HuH-7.5 (cell line): ENCODE data around the gene METRN.
A peak's percentile ranks its signal among the peaks of the same experiment; 100 is the strongest.

Experiments
- DNase-seq: peaks from one replicate; pipeline ENCODE4 v3.0.0; 2011; ENCODE audit warnings: low spot score

The METRN gene

GRCh38 chr16:723695-724094, 8.8 kb downstream of the METRN start:
- no peak for DNase-seq

- no peak for DNase-seq
Measured at GRCh38 chr16:724188-725040, 9.5 kb downstream of the METRN start.

- no peak for DNase-seq
Measured at GRCh38 chr16:725041-725376, 10.1 kb downstream of the METRN start.

- no peak for DNase-seq
Measured at GRCh38 chr16:725463-726187, 10.7 kb downstream of the METRN start.

GRCh38 chr16:726188-726437, 11.2 kb downstream of the METRN start:
- no peak for DNase-seq

GRCh38 chr16:726438-727290, 11.7 kb downstream of the METRN start, which contains the start of the genes CCDC78 and HAGHL:
Gene CCDC78, minus strand, starts transcription at chr16:726443. Its CDS starts 76 bp downstream, at chr16:726367.
Gene HAGHL, plus strand, starts transcription at chr16:727106. Its CDS starts 404 bp downstream, at chr16:727510.
- DNase-seq, result peak; percentile 81

GRCh38 chr16:727291-727977, 12.5 kb downstream of the METRN start:
- no peak for DNase-seq

GRCh38 chr16:728131-728889, 13.4 kb downstream of the METRN start:
- DNase-seq, result peak; percentile 81

- no peak for DNase-seq
Measured at GRCh38 chr16:728890-729744, 14.2 kb downstream of the METRN start.

- DNase-seq, result no peak
Measured at GRCh38 chr16:729768-730665, 15.1 kb downstream of the METRN start.

- no peak for DNase-seq
Measured at GRCh38 chr16:730666-731509, 16.0 kb downstream of the METRN start.

- DNase-seq, result no peak
Measured at GRCh38 chr16:732332-732731, 17.4 kb downstream of the METRN start.

- DNase-seq, result no peak
Measured at GRCh38 chr16:732936-733335, 18.0 kb downstream of the METRN start.

GRCh38 chr16:733382-734207, 18.7 kb downstream of the METRN start:
- no peak for DNase-seq

GRCh38 chr16:734208-734980, 19.5 kb downstream of the METRN start:
- DNase-seq, result no peak
